Measurements from ENCODE around the gene ZC3H7A. TPM values are rescaled to one million over a fixed set of nuclear protein-coding genes. Genes with fewer than 3 reads are reported as not detected.

ZC3H7A gene
- total and polyA plus RNA-seq, 2 of the 13 experiments (the other 11 are each of a cell fraction or from before 2014, with no cell fraction given): 29.2 to 36.8 TPM

DNA sequence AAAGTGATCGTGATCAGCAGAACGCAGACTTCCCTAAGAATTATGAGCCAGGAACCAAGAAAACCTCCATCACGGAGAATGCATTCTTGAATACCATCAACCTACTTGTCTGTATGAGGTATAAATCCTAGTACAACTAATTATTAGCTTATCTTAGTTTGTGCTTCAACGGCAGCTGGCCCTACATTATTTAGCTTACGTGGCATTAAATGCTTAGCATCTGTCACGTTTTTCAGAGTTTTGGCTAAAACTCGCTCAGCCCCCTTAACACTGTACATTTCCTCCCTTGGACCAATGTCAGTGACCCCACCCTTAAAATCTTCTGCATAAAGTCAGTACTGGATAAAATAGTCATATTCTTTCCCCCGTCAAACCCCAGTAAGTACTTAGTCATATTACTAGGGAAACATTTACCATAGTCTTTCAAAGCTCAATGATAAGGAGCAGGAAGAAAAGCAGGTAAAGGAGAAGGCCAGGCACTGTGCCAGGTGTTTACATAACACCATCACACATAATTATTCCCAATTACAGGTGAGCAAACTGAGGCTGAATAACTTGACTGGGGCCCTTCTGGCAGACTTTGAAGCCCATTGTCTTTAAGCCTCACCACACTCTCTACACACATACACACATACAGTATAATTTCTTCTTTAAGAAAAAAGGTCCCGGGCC, 37.8 kb downstream of the ZC3H7A start (continued):
- TF ChIP-seq, protein P1, sequence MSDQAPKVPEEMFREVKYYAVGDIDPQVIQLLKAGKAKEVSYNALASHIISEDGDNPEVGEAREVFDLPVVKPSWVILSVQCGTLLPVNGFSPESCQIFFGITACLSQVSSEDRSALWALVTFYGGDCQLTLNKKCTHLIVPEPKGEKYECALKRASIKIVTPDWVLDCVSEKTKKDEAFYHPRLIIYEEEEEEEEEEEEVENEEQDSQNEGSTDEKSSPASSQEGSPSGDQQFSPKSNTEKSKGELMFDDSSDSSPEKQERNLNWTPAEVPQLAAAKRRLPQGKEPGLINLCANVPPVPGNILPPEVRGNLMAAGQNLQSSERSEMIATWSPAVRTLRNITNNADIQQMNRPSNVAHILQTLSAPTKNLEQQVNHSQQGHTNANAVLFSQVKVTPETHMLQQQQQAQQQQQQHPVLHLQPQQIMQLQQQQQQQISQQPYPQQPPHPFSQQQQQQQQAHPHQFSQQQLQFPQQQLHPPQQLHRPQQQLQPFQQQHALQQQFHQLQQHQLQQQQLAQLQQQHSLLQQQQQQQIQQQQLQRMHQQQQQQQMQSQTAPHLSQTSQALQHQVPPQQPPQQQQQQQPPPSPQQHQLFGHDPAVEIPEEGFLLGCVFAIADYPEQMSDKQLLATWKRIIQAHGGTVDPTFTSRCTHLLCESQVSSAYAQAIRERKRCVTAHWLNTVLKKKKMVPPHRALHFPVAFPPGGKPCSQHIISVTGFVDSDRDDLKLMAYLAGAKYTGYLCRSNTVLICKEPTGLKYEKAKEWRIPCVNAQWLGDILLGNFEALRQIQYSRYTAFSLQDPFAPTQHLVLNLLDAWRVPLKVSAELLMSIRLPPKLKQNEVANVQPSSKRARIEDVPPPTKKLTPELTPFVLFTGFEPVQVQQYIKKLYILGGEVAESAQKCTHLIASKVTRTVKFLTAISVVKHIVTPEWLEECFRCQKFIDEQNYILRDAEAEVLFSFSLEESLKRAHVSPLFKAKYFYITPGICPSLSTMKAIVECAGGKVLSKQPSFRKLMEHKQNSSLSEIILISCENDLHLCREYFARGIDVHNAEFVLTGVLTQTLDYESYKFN (CRISPR knock-in tag; conservative IDR thresholded peaks at IDR 0.05): 0 out of 2 replicates have a peak, but pooled peaks have one; percentile 16
- TF ChIP-seq REXO4 (CRISPR knock-in tag; IDR thresholded peaks at IDR 0.05; ENCODE audit: borderline replicate concordance) (no peak), ZSCAN25 (CRISPR knock-in tag; IDR thresholded peaks at IDR 0.05) (no peak), ARNT2 (CRISPR knock-in tag; IDR thresholded peaks at IDR 0.05; ENCODE audit: low read depth) (no peak), NCOR1 (IDR thresholded peaks at IDR 0.05; ENCODE audit: borderline replicate concordance, low read length) (no peak), RORA (CRISPR knock-in tag; IDR thresholded peaks at IDR 0.05) (no peak), ZNF326 (CRISPR knock-in tag; IDR thresholded peaks at IDR 0.05; ENCODE audit: borderline replicate concordance) (no peak), KDM1A (CRISPR knock-in tag; IDR thresholded peaks at IDR 0.05) (peak; percentile 37; the same call in 1 of the 2 replicates), NFE2 (CRISPR knock-in tag; IDR thresholded peaks at IDR 0.05) (no peak), ZNF121 (CRISPR knock-in tag; IDR thresholded peaks at IDR 0.05) (no peak), ZNF768 (CRISPR knock-in tag; IDR thresholded peaks at IDR 0.05) (no peak), HOXA5 (CRISPR knock-in tag; IDR thresholded peaks at IDR 0.05) (no peak)
- TF ChIP-seq, protein P2, sequence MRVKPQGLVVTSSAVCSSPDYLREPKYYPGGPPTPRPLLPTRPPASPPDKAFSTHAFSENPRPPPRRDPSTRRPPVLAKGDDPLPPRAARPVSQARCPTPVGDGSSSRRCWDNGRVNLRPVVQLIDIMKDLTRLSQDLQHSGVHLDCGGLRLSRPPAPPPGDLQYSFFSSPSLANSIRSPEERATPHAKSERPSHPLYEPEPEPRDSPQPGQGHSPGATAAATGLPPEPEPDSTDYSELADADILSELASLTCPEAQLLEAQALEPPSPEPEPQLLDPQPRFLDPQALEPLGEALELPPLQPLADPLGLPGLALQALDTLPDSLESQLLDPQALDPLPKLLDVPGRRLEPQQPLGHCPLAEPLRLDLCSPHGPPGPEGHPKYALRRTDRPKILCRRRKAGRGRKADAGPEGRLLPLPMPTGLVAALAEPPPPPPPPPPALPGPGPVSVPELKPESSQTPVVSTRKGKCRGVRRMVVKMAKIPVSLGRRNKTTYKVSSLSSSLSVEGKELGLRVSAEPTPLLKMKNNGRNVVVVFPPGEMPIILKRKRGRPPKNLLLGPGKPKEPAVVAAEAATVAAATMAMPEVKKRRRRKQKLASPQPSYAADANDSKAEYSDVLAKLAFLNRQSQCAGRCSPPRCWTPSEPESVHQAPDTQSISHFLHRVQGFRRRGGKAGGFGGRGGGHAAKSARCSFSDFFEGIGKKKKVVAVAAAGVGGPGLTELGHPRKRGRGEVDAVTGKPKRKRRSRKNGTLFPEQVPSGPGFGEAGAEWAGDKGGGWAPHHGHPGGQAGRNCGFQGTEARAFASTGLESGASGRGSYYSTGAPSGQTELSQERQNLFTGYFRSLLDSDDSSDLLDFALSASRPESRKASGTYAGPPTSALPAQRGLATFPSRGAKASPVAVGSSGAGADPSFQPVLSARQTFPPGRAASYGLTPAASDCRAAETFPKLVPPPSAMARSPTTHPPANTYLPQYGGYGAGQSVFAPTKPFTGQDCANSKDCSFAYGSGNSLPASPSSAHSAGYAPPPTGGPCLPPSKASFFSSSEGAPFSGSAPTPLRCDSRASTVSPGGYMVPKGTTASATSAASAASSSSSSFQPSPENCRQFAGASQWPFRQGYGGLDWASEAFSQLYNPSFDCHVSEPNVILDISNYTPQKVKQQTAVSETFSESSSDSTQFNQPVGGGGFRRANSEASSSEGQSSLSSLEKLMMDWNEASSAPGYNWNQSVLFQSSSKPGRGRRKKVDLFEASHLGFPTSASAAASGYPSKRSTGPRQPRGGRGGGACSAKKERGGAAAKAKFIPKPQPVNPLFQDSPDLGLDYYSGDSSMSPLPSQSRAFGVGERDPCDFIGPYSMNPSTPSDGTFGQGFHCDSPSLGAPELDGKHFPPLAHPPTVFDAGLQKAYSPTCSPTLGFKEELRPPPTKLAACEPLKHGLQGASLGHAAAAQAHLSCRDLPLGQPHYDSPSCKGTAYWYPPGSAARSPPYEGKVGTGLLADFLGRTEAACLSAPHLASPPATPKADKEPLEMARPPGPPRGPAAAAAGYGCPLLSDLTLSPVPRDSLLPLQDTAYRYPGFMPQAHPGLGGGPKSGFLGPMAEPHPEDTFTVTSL (CRISPR knock-in tag; IDR thresholded peaks at IDR 0.05; ENCODE audit: borderline replicate concordance): 0 out of 2 replicates have a peak, but pooled peaks have one; percentile 36
- TF ChIP-seq, protein P3, sequence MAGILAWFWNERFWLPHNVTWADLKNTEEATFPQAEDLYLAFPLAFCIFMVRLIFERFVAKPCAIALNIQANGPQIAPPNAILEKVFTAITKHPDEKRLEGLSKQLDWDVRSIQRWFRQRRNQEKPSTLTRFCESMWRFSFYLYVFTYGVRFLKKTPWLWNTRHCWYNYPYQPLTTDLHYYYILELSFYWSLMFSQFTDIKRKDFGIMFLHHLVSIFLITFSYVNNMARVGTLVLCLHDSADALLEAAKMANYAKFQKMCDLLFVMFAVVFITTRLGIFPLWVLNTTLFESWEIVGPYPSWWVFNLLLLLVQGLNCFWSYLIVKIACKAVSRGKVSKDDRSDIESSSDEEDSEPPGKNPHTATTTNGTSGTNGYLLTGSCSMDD (CRISPR knock-in tag; IDR thresholded peaks at IDR 0.05): no peak
- TF ChIP-seq, protein P4, sequence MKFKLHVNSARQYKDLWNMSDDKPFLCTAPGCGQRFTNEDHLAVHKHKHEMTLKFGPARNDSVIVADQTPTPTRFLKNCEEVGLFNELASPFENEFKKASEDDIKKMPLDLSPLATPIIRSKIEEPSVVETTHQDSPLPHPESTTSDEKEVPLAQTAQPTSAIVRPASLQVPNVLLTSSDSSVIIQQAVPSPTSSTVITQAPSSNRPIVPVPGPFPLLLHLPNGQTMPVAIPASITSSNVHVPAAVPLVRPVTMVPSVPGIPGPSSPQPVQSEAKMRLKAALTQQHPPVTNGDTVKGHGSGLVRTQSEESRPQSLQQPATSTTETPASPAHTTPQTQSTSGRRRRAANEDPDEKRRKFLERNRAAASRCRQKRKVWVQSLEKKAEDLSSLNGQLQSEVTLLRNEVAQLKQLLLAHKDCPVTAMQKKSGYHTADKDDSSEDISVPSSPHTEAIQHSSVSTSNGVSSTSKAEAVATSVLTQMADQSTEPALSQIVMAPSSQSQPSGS (CRISPR knock-in tag; IDR thresholded peaks at IDR 0.05): no peak

All from HepG2 (cell line).